Activated T-helper 2 cell treated with anti-CD3 and anti-CD28 coated beads, Interferon-gamma antibody, Interleukin-2, Interleukin-4, amounts not matched to agents 10 μg/mL and 5 μg/mL and 100 μg/mL, durations not matched to agents 14 hours and 24 hours and 36 hours (primary cell): ENCODE results near the gene BMPER. TPM values are rescaled to one million over a fixed set of nuclear protein-coding genes. Genes with fewer than 3 reads are reported as not detected.

Experiments used
- DNase-seq: peaks from one replicate; pipeline ENCODE4 v3.0.0; 2021; ENCODE audit warnings: low spot score
- H3K27ac Mint-ChIP-seq: one replicate; pipeline ENCODE4 v1.8.0; 2021; ENCODE audit warnings: mixed read lengths
- H3K27me3 Mint-ChIP-seq: one replicate; pipeline ENCODE4 v1.8.0; 2021; ENCODE audit warnings: low read depth, mixed read lengths
- H3K36me3 Mint-ChIP-seq: one replicate; pipeline ENCODE4 v1.8.0; 2021; ENCODE audit warnings: low read depth, mixed read lengths
- H3K4me1 Mint-ChIP-seq: one replicate; pipeline ENCODE4 v1.8.0; 2021; ENCODE audit warnings: low read depth, mixed read lengths
- H3K4me3 Mint-ChIP-seq: one replicate; pipeline ENCODE4 v1.8.0; 2021; ENCODE audit warnings: low read depth, mild to moderate bottlenecking, moderate library complexity, mixed read lengths
- H3K9me3 Mint-ChIP-seq: one replicate; pipeline ENCODE4 v1.8.0; 2021; ENCODE audit warnings: mixed read lengths
- intact Hi-C: fragments of 100-400 bp; cut with micrococcal nuclease; formaldehyde crosslinking; loops from one replicate; pipeline ENCODE4 v1.15.1; 2023
- total RNA-seq: library from RNA; stranded (reverse); gene quantifications from 2 replicates; pipeline ENCODE4 v1.2.3, GENCODE V29; 2022

BMPER gene
- total RNA-seq, 1 donor from 2014 or later, result not detected

GRCh38 chr7:33970536-33970935 lies 65.2 kb downstream of the BMPER start:
- DNase-seq, result no peak
- Mint-ChIP-seq H3K36me3 (no peaks in the 10 kb centered on the region), H3K27ac (no peak overlapping the region), H3K4me3 (no peak overlapping the region), H3K9me3 (no peaks in the 10 kb centered on the region), H3K4me1 (no peaks in the 10 kb centered on the region), H3K27me3 (no peaks in the 10 kb centered on the region)
- intact Hi-C loops, result no loop called here

GRCh38 chr7:33971106-33971505 lies 65.8 kb downstream of the BMPER start:
- no peak for DNase-seq
- no peak overlapping the region for H3K27ac Mint-ChIP-seq
- intact Hi-C loops, result no loop called here
- H3K4me1 Mint-ChIP-seq, result no peaks in the 10 kb centered on the region
- no peaks in the 10 kb centered on the region for H3K36me3 Mint-ChIP-seq
- no peak overlapping the region for H3K4me3 Mint-ChIP-seq
- H3K27me3 Mint-ChIP-seq, result no peaks in the 10 kb centered on the region
- no peaks in the 10 kb centered on the region for H3K9me3 Mint-ChIP-seq

GRCh38 chr7:33973231-33974015 lies 68.1 kb downstream of the BMPER start:
- H3K27me3 Mint-ChIP-seq, result no peaks in the 10 kb centered on the region
- no peaks in the 10 kb centered on the region for H3K9me3 Mint-ChIP-seq
- H3K4me1 Mint-ChIP-seq, result no peaks in the 10 kb centered on the region
- H3K27ac Mint-ChIP-seq, result no peak overlapping the region
- DNase-seq, result no peak
- H3K36me3 Mint-ChIP-seq, result no peaks in the 10 kb centered on the region
- intact Hi-C loops, result no loop called here
- no peak overlapping the region for H3K4me3 Mint-ChIP-seq

GRCh38 chr7:33979300-33979806 lies 74.0 kb downstream of the BMPER start:
- Mint-ChIP-seq H3K27me3 (no peaks in the 10 kb centered on the region), H3K4me1 (no peaks in the 10 kb centered on the region), H3K27ac (no peak overlapping the region), H3K36me3 (no peaks in the 10 kb centered on the region), H3K4me3 (no peak overlapping the region), H3K9me3 (no peaks in the 10 kb centered on the region)
- DNase-seq, result no peak
- intact Hi-C loops, result no loop called here

GRCh38 chr7:33979807-33980355 lies 74.5 kb downstream of the BMPER start:
- Mint-ChIP-seq H3K27ac (no peak overlapping the region), H3K9me3 (no peaks in the 10 kb centered on the region), H3K4me1 (no peaks in the 10 kb centered on the region), H3K4me3 (no peak overlapping the region), H3K27me3 (no peaks in the 10 kb centered on the region), H3K36me3 (no peaks in the 10 kb centered on the region)
- intact Hi-C loops, result no loop called here
- DNase-seq, result no peak

GRCh38 chr7:33981226-33981625 lies 75.9 kb downstream of the BMPER start:
- intact Hi-C loops, result no loop called here
- no peak for DNase-seq
- Mint-ChIP-seq H3K9me3 (no peaks in the 10 kb centered on the region), H3K4me1 (no peaks in the 10 kb centered on the region), H3K27ac (no peak overlapping the region), H3K4me3 (no peak overlapping the region), H3K36me3 (no peaks in the 10 kb centered on the region), H3K27me3 (no peaks in the 10 kb centered on the region)

- Mint-ChIP-seq H3K4me3 (no peak overlapping the region), H3K9me3 (no peaks in the 10 kb centered on the region), H3K36me3 (no peaks in the 10 kb centered on the region), H3K27ac (no peak overlapping the region), H3K4me1 (no peaks in the 10 kb centered on the region), H3K27me3 (no peaks in the 10 kb centered on the region)
- intact Hi-C loops, result no loop called here
- no peak for DNase-seq
Observed at GRCh38 chr7:33981671-33982424, 76.5 kb downstream of the BMPER start.

GRCh38 chr7:33982425-33982786 lies 77.1 kb downstream of the BMPER start:
- no peak overlapping the region for H3K4me3 Mint-ChIP-seq
- no peaks in the 10 kb centered on the region for H3K27me3 Mint-ChIP-seq
- intact Hi-C loops, result no loop called here
- DNase-seq, result no peak
- H3K36me3 Mint-ChIP-seq, result no peaks in the 10 kb centered on the region
- no peaks in the 10 kb centered on the region for H3K9me3 Mint-ChIP-seq
- H3K27ac Mint-ChIP-seq, result no peak overlapping the region
- H3K4me1 Mint-ChIP-seq, result no peaks in the 10 kb centered on the region

- no peaks in the 10 kb centered on the region for H3K36me3 Mint-ChIP-seq
- no peaks in the 10 kb centered on the region for H3K9me3 Mint-ChIP-seq
- H3K4me1 Mint-ChIP-seq, result no peaks in the 10 kb centered on the region
- H3K4me3 Mint-ChIP-seq, result no peak overlapping the region
- intact Hi-C loops, result no loop called here
- no peak overlapping the region for H3K27ac Mint-ChIP-seq
- no peaks in the 10 kb centered on the region for H3K27me3 Mint-ChIP-seq
- DNase-seq, result no peak
Observed at GRCh38 chr7:33986451-33986850, 81.1 kb downstream of the BMPER start.

GRCh38 chr7:33986951-33987947 lies 81.9 kb downstream of the BMPER start:
- Mint-ChIP-seq H3K27ac (no peak overlapping the region), H3K4me1 (no peaks in the 10 kb centered on the region), H3K36me3 (no peaks in the 10 kb centered on the region), H3K4me3 (no peak overlapping the region), H3K9me3 (no peaks in the 10 kb centered on the region), H3K27me3 (no peaks in the 10 kb centered on the region)
- intact Hi-C loops, result no loop called here
- no peak for DNase-seq

- intact Hi-C loops, result no loop called here
- Mint-ChIP-seq H3K4me3 (no peak overlapping the region), H3K27me3 (no peaks in the 10 kb centered on the region), H3K36me3 (no peaks in the 10 kb centered on the region), H3K9me3 (peaks cover 6% of the 10 kb centered on the region), H3K4me1 (peaks cover 4% of the 10 kb centered on the region), H3K27ac (no peak overlapping the region)
- DNase-seq, result no peak
Observed at GRCh38 chr7:33996899-33997298, 91.6 kb downstream of the BMPER start.

GRCh38 chr7:33998476-33998875 lies 93.1 kb downstream of the BMPER start:
- Mint-ChIP-seq H3K27me3 (no peaks in the 10 kb centered on the region), H3K9me3 (peaks cover 6% of the 10 kb centered on the region), H3K36me3 (no peaks in the 10 kb centered on the region), H3K4me1 (peaks cover 4% of the 10 kb centered on the region), H3K27ac (no peak overlapping the region), H3K4me3 (no peak overlapping the region)
- DNase-seq, result no peak
- intact Hi-C loops, result no loop called here
